ENCODE data around the gene OTP. TPM values are rescaled to one million over a fixed set of nuclear protein-coding genes. Genes with fewer than 3 reads are reported as not detected.

The OTP gene
- total RNA-seq (ENCODE audit: low replicate concordance), result not detected in 2 replicates

DNA sequence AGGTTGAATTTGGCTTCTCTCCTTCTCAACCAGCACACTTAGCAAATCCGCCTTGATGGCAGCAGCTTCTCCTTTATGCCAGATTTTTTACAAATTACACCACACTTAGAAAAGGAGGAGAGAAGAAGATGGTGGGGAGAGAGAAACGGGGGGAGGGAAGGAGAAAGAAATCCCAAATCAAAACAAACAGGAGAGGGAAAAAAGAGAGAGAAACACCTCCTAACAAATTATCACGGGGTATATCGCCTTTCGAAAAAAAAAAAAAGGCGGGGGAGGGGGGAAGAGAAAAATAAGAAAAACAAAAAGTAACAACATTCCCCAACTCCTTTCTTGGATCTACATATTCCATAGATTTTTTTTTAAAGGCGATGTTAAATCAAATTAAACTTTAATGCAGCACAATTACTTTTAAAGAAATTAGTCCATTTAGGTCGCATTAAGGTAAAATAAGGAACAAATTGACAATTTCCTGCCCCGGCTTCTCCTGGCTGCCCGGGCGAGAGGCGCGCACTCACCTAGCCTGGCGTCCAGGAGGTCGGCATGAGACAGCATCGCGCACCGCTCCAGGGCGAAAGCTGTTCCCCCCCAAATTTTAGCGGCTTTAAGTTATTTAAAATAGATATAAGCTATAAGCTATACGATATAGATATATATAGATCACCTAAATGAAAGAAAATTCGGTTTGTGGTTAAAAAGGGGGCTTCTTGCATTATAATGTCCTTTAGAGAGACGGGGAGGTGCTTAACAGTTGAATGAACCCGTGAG, at the start of gene OTP:
Gene OTP (minus strand): TSS at position 716 of the 765 bp plus-strand sequence. CDS start 164 bp downstream, at position 552.
- TF ChIP-seq, protein P1, sequence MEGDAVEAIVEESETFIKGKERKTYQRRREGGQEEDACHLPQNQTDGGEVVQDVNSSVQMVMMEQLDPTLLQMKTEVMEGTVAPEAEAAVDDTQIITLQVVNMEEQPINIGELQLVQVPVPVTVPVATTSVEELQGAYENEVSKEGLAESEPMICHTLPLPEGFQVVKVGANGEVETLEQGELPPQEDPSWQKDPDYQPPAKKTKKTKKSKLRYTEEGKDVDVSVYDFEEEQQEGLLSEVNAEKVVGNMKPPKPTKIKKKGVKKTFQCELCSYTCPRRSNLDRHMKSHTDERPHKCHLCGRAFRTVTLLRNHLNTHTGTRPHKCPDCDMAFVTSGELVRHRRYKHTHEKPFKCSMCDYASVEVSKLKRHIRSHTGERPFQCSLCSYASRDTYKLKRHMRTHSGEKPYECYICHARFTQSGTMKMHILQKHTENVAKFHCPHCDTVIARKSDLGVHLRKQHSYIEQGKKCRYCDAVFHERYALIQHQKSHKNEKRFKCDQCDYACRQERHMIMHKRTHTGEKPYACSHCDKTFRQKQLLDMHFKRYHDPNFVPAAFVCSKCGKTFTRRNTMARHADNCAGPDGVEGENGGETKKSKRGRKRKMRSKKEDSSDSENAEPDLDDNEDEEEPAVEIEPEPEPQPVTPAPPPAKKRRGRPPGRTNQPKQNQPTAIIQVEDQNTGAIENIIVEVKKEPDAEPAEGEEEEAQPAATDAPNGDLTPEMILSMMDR (IDR thresholded peaks at IDR 0.05; ENCODE audit: insufficient read depth, low read length), result no peak
- H3K4me3 ChIP-seq (ENCODE audit: low read depth, low read length), result no peak within 1 kb of the TSS
- no peak for DNase-seq (ENCODE audit: low read depth)

DNA sequence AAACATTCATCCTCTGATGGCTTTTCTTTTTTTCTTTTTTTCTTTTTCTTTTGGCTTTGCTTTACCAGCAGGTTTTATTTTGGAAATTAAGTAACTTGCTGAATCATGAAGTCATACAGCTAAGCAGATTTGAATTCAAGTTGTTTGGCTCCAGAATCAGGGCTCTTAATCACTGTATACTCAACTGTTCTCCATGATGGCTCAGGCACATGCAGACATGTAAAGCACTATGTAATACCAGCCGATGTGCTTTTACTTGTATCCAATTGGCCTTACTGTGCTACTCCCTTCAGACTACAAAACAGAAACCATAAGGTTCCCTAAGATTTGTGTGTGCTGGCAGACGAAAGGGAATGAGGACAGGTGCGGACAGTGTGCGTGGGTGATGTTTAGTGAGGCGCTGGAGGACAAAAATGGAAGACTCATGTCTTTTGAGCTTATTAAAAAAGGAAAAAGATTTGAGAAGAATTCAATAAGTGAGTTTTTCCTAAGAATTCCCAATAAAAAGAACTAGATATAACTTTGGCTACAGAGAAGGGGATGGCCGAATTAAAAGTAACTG, 44.7 kb upstream of the OTP start:
- DNase-seq (ENCODE audit: low read depth), result peak; percentile 19
- TF ChIP-seq, protein P1 (IDR thresholded peaks at IDR 0.05; ENCODE audit: insufficient read depth, low read length), result no peak
- H3K4me3 ChIP-seq (ENCODE audit: low read depth, low read length), result no peak overlapping the region

DNA sequence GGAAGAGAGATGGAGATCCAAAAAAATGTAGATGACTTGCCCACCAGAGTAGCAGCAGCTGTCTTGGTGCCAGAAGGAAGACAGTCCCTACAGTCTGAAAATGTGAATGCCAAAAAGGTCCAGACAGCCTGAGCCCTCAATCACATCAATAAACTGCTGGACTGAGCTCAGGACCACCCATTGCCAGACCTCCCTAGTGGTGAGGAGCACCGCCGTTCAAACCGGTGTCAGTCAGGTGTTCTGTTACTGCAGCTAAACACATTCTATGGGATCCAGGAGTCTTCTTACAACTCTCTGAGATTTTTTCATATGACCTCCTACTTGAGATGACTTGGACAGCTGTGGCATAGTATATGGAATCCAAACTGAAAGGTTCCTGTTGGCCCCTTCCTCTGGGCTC, 32.0 kb upstream of the OTP start:
- DNase-seq (ENCODE audit: low read depth), result no peak
- TF ChIP-seq, protein P1 (IDR thresholded peaks at IDR 0.05; ENCODE audit: insufficient read depth, low read length), result no peak
- H3K4me3 ChIP-seq (ENCODE audit: low read depth, low read length), result no peak overlapping the region

DNA sequence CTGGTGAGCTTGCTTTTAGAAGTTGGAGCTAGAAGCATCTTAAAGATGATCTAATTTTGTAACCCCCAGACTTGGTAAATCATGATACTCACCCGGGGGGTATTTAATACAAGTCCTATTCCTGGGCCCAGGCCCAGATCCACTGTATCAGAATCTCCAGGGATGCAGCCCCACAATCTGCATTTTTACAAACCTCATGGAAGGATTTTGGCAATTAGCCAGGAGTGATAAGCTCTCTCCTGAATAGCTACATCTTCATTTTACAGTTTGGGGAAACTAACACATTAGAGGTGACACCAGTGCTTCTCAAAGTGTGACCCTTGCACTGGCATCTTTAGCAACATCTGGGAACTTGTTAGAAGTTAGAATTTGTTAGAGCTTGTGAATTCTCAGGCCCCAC, 31.2 kb upstream of the OTP start:
- no peak for DNase-seq (ENCODE audit: low read depth)
- no peak overlapping the region for H3K4me3 ChIP-seq (ENCODE audit: low read depth, low read length)
- TF ChIP-seq, protein P1 (IDR thresholded peaks at IDR 0.05; ENCODE audit: insufficient read depth, low read length), result no peak

DNA sequence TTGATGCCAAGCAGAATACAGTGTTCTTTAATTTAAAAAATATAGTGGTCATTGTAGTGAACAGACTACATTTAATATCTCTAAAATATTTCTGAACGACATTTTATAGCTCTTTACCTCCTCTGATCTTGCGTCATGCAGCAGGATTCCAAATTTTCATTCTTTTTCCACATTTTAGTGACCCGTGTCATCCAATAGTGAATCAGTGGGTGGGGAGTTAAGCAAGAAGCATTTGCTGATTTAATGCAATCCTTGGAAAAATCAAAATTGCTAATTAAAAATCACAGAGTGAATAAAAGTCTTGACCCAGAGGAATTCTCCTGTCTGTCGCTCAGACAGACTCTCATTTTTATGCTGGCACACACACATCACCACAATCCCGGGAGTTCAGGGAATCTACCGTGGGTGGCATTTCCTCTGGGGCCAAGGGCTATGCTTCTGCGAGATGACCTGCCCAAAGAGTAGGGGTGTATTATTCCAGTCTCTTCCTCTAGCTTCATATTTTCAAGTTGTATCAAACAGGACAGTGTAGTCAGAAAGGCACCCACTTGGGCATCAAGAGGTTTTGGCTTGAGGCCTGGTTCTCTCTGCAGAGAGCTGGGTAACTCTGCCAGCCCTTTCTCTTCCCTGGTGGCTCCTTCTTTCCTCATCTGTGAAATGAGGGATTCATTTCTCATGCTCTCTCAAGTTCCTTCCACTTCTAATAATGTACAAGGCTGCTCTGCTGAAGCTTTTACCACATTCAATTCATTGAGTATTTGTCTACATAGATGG, 24.8 kb upstream of the OTP start:
- TF ChIP-seq, protein P1 (IDR thresholded peaks at IDR 0.05; ENCODE audit: insufficient read depth, low read length), result no peak
- no peak overlapping the region for H3K4me3 ChIP-seq (ENCODE audit: low read depth, low read length)
- no peak for DNase-seq (ENCODE audit: low read depth)

DNA sequence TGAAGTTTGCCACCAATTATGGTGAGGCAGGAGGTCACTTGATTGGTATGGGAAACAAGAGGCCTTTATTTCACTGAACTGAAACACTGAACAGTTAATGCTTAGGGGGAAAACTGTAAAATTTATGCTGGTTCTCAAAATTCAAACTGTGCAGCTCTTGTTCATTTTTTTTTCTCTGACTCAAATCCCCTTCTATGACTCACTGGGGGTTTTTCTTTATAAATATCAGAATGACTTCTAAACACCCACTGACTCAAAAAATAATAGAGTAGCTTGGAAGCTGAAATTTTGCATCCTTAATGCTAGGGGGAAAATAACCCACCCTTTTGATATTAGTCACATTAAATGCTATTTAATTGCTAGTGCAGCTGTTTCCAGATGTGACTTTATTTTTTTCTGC, 24.1 kb upstream of the OTP start:
- DNase-seq (ENCODE audit: low read depth), result no peak

More for the DNA sequence above, 24.1 kb upstream of the OTP start:
- no peak overlapping the region for H3K4me3 ChIP-seq (ENCODE audit: low read depth, low read length)
- TF ChIP-seq, protein P1 (IDR thresholded peaks at IDR 0.05; ENCODE audit: insufficient read depth, low read length), result no peak

Data from fibroblast of the aortic adventitia (primary cell).